Ovary (tissue), 9 donors: ENCODE measurements around the gene CSTPP1. TPM values are rescaled to one million over a fixed set of nuclear protein-coding genes. Genes with fewer than 3 reads are reported as not detected.

ENCODE experiments used
- DNase-seq, 5 donors: peaks; one replicate each; pipeline ENCODE4 v3.0.0-alpha.2; 2019 to 2020
- H3K27ac ChIP-seq, 2 donors: fragments of 200-600 bp; one replicate each; pipeline versions ENCODE4 v1.5.1 to v1.8.0; 2019 to 2022
- H3K27me3 ChIP-seq: fragments of 200-600 bp; one replicate; pipeline ENCODE4 v1.8.0; 2022
- H3K36me3 ChIP-seq: fragments of 200-600 bp; sonication (generic); one replicate; pipeline ENCODE4 v1.5.1; 2019
- H3K4me1 ChIP-seq: one replicate; pipeline ENCODE4 v1.8.1; 2013; ENCODE audit warnings: mild to moderate bottlenecking, moderate library complexity; ENCODE audit not compliant: insufficient read depth
- H3K4me3 ChIP-seq: fragments of 200-600 bp; sonication (generic); one replicate; pipeline ENCODE4 v1.5.1; 2017
- H3K9me3 ChIP-seq, 2 donors: fragments of 200-600 bp in 1 of 2; sonication (generic) in 1 of 2; one replicate each; pipeline versions ENCODE4 v1.5.1 to v1.8.1; 2013 to 2019; ENCODE audit warnings: mild to moderate bottlenecking in 1 of 2, moderate library complexity in 1 of 2
- EP300 ChIP-seq: sonication (generic); formaldehyde crosslinking; IDR thresholded peaks from one replicate; pipeline ENCODE4 v1.6.1; 2017; ENCODE audit warnings: antibody characterized with exemption
- POLR2A ChIP-seq: fragments of 450-650 bp; IDR thresholded peaks from one replicate; pipeline ENCODE4 v1.6.1; 2017; ENCODE audit warnings: antibody characterized with exemption, mild to moderate bottlenecking, moderate library complexity
- WGBS, 3 donors: extraction: QIAGEN DNeasy Blood & Tissue Kit in 1 of 3; methylation state at CpG; one replicate each; pipeline versions ENCODE4 v1.1.5 to v1.1.7; 2013 to 2017; 5-methylcytosine and 5-hydroxymethylcytosine counted together
- intact Hi-C, 4 donors: fragments of 100-400 bp; cut with DNase I; formaldehyde crosslinking; loops; one replicate each; pipeline versions ENCODE4 v1.11.0 to v1.15.1; 2022 to 2023
- polyA plus RNA-seq, 2 donors: library from polyadenylated mRNA; stranded (reverse); fragments of 200-250 nt in 1 of 2; fragments of 350-450 nt in 1 of 2; fragmentation: Illumina TruSeq in 1 of 2; extraction: RNeasy Lipid Tissue Mini Kit (QIAGEN cat#74804) in 1 of 2; gene quantifications; one replicate each; pipeline ENCODE4 v1.2.3, GENCODE V29; 2013 to 2014
- total RNA-seq, 7 donors: library from RNA; depleted of rRNA in 2 of 7; stranded (reverse); fragments of >200 nt in 2 of 7; fragmentation: NEBNext Ultra II Directional in 3 of 7; extraction: Animal tissue kit (Norgen Biotek cat#: 25700) in 3 of 7; gene quantifications; one replicate each; pipeline versions ENCODE4 v1.1.0 to v1.2.4, GENCODE V29; 2016 to 2023
- TF ChIP-seq, protein P1 (sequence below), 3 donors: fragments of 450-650 bp in 2 of 3; fragments of 200-600 bp in 1 of 3; IDR thresholded peaks; one replicate each; pipeline versions ENCODE4 v1.5.1 to v1.8.0; 2016 to 2022; ENCODE audit warnings: antibody characterized with exemption in 3 of 3, mild to moderate bottlenecking in 1 of 3
- donor health status: DM: no; HTN: no; CAD: no; lungs with moderate emphysema.
- donor health status: DM: no; HTN: no; CAD: no.
- donor health status: Bipolar disorder and iron deficiency.
- donor health status: DM: yes; HTN: yes; CAD: no.
- donor health status: DM: no; HTN: no; CAD: no.
- donor health status: DM: yes; HTN: yes; CAD: no.

CSTPP1 gene
- total and polyA plus RNA-seq, 9 donors: 20.3 to 42.6 (median 25.6) TPM

DNA sequence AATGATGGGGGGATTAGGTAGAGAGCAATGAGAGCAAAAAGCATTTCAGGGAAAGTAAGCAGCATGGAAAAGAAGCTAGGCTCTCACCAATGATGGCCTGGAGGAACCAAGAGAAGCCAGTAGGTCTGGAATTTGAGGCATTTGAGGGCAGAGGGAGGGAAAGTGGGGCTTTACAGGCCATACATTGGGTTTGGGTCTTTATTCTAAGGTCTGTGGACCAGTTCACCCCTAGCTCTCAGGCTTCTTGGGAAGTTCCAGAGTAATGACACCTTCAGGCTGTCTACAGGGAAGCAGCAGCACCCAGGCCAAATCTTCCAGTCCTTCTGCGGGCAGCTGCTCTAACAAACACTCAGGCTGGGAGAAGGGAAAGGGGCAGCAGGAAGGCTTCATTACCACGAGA, 210.7 kb downstream of the CSTPP1 start:
- Histone ChIP-seq H3K27me3 (no peaks in the 10 kb centered on the region), H3K36me3 (no peaks in the 10 kb centered on the region), H3K27ac (no peak overlapping the region), H3K4me3 (no peak overlapping the region), H3K4me1 (peaks cover 3% of the 10 kb centered on the region), H3K9me3 (no peaks in the 10 kb centered on the region)
- intact Hi-C loops: no loop called here
- TF ChIP-seq EP300 (no peak), POLR2A (no peak)
- TF ChIP-seq, protein P1, sequence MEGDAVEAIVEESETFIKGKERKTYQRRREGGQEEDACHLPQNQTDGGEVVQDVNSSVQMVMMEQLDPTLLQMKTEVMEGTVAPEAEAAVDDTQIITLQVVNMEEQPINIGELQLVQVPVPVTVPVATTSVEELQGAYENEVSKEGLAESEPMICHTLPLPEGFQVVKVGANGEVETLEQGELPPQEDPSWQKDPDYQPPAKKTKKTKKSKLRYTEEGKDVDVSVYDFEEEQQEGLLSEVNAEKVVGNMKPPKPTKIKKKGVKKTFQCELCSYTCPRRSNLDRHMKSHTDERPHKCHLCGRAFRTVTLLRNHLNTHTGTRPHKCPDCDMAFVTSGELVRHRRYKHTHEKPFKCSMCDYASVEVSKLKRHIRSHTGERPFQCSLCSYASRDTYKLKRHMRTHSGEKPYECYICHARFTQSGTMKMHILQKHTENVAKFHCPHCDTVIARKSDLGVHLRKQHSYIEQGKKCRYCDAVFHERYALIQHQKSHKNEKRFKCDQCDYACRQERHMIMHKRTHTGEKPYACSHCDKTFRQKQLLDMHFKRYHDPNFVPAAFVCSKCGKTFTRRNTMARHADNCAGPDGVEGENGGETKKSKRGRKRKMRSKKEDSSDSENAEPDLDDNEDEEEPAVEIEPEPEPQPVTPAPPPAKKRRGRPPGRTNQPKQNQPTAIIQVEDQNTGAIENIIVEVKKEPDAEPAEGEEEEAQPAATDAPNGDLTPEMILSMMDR (IDR thresholded peaks at IDR 0.05): no peak
- WGBS, 3 donors: 89 to 95% (median 93%) methylated on average over 2 of the region's 2 CpGs
- DNase-seq: no peak

DNA sequence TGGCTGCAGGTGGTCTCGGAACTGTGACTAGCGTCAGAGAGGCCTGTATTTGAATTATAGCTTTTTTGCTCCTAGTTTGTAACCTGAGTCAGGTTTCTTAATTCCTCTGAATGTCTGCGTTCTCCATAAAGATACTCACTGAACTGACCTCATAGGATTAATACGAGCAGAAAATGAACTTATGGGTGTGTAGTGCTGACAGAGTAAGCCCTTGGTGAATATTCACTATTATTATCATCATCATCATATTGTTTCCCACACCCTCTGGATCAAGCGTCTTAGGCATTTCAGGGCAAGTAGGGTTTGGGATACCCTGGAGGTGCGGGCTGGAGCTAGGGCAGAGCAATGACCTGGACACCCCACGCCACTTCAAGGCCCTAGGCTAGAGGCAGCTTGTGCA, 211.1 kb downstream of the CSTPP1 start:
- Histone ChIP-seq H3K4me3 (no peak overlapping the region), H3K27me3 (no peaks in the 10 kb centered on the region), H3K4me1 (peaks cover 3% of the 10 kb centered on the region), H3K36me3 (no peaks in the 10 kb centered on the region), H3K9me3 (no peaks in the 10 kb centered on the region), H3K27ac (no peak overlapping the region)
- no peak for DNase-seq
- TF ChIP-seq POLR2A (no peak), EP300 (no peak)
- TF ChIP-seq, protein P1 (IDR thresholded peaks at IDR 0.05): no peak
- intact Hi-C loops: no loop called here
- WGBS, 3 donors: 92 to 96% (median 95%) methylated on average over 7 of the region's 7 CpGs

DNA sequence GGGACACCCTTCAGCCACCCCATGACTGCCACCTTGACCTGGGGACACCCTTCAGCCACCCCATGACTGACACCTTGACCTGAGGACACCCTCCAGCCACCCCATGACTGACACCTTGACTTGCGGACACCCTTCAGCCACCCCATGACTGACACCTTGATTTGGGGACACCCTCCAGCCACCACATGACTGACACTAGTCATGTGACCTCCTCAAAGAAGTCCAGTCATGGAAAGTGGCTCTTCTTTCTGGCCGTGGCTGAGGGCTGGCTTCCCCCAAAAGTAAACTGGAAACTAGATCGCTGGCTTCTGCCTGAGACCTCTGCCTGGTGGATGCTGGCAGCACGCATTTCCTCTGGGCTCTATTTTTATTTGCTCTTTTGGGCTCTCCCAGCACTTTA, 211.7 kb downstream of the CSTPP1 start:
- peaks cover 5% of the 10 kb centered on the region for H3K4me1 ChIP-seq
- no peaks in the 10 kb centered on the region for H3K36me3 ChIP-seq
- H3K9me3 ChIP-seq: no peaks in the 10 kb centered on the region
- 92 to 97% (median 94%) methylated on average over 4 of the region's 4 CpGs for WGBS, 3 donors
- intact Hi-C loops: no loop called here
- no peak for TF ChIP-seq EP300
- TF ChIP-seq, protein P1 (IDR thresholded peaks at IDR 0.05): no peak
- no peak for TF ChIP-seq POLR2A
- no peaks in the 10 kb centered on the region for H3K27me3 ChIP-seq
- no peak overlapping the region for H3K27ac ChIP-seq
- no peak for DNase-seq
- no peak overlapping the region for H3K4me3 ChIP-seq

DNA sequence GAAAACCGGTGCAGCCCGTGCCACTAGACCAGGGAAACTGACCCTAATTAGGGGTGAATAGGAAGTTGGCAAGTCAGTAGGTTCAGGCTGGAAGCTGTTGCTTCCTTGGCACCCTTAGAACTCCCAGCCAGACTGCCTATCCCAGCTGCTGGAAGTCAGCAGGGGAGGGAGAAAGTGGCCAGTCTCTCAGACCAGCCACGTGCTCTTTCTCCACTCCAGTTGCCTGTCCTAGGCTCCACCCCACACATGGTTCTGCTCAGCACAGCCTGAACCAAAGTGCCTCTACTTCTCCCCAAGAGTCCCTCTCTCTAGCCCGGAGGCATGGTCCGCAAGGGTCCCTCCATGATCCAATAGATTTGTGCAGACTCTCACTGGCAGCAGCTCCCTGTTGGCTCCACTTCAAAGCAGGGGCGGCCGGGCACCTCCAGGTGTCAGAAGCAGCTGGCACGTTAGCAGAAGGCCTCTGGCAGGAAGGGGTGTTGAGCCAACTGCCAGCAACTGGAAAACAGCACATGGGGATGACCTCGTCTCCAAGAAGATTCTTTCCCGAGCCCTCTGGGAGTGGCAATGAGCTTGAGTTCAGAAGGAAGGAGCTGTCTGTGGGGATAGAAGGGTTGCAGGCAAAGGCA, 212.5 kb downstream of the CSTPP1 start:
- 50 to 54% (median 51%) methylated on average over 10 of the region's 10 CpGs for WGBS, 3 donors
- Histone ChIP-seq H3K4me3 (no peak overlapping the region), H3K36me3 (no peaks in the 10 kb centered on the region), H3K9me3 (no peaks in the 10 kb centered on the region), H3K4me1 (peaks cover 5% of the 10 kb centered on the region), H3K27ac (no peak overlapping the region), H3K27me3 (no peaks in the 10 kb centered on the region)
- intact Hi-C loops: no loop called here
- TF ChIP-seq EP300 (no peak), POLR2A (no peak)
- TF ChIP-seq, protein P1 (IDR thresholded peaks at IDR 0.05): no peak
- DNase-seq: peak in 1 of 5 donors; percentile 47
